Retina (tissue), 1 donor: Measurements from ENCODE around the gene HACD3.
"Not testable (repeated sequence)": the region's sequence is repeated elsewhere in the genome, so short reads cannot be mapped to it uniquely, and the experiment has no call there.

Experiments used
- DNase-seq: peaks from one replicate; pipeline ENCODE4 v3.0.0-alpha.2; 2016

HACD3 gene

DNA sequence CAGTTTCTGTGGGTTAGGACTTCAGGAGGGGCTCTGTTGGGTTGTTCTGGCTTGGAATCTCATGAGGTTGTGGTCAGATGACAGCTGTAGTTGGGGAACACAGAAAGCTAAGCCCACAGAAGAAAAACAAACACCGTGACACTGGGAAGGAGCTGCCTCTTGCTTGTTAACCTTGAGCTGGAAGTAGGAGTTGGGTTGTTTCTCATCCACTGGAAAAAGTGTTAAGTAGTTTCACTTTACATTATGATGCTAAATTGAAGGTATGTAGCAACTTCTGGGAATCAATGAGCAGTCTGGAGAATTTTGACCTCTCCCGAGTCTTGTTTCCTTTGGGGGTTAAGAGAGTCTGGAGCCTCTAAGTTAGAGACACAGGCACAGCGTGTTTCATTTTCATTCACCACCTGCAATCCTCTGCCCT is 20.4 kb downstream of the HACD3 start:
- DNase-seq: no peak

DNA sequence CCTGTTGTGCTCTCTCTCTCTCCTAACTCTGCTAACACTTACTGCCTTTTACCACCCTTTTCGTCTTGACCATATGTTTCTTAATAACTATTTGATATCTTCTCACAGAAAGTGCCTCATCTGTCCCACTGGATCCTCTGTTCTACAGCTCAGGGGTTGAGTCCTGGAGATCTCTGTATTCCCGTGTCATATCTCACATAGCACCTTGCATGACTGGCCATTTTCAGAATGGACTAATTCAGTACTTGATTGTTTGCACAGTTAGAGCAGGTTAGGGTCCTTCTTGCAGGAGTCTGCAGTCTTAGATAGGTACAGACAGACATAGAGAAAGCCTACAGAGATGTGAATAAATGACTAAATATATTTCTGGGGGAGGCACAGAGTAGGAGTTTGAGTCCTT is 20.9 kb downstream of the HACD3 start:
- DNase-seq: no peak

DNA sequence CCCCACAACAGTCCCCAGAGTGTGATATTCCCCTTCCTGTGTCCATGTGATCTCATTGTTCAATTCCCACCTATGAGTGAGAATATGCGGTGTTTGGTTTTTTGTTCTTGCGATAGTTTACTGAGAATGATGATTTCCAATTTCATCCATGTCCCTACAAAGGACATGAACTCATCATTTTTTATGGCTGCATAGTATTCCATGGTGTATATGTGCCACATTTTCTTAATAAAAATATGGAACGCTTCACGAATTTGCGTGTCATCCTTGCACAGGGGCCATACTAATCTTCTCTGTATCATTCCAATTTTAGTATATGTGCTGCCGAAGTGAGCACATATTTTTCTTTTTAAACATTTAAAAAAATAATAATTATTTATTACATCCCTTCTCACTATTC is 22.6 kb downstream of the HACD3 start:
- not testable (repeated sequence) for DNase-seq

- DNase-seq: no peak
These were observed 23.4 kb downstream of the HACD3 start for GRCh38 chr15:65553691-65554090.

DNA sequence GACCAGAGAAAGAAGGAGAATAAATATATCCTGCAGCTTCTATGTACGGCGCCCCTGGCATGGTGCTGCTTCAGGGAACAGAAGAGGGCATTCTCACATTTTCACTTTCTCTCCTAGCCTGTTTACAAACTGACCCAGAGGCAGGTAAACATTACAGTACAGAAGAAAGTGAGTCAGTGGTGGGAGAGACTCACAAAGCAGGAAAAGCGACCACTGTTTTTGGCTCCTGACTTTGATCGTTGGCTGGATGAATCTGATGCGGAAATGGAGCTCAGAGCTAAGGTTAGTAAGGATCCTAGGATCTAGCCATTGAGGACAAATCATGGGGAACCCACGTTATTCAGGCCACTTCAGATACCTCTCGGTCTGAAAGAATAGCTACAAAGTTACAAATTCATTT is 26.4 kb downstream of the HACD3 start:
- DNase-seq: no peak

- DNase-seq: no peak
These were observed 28.1 kb downstream of the HACD3 start for GRCh38 chr15:65558336-65558735.

- DNase-seq: no peak
These were observed 28.9 kb downstream of the HACD3 start for GRCh38 chr15:65558997-65559760.

GRCh38 chr15:65559941-65560340 is 29.7 kb downstream of the HACD3 start:
- no peak for DNase-seq

GRCh38 chr15:65561934-65562333 is 31.7 kb downstream of the HACD3 start:
- DNase-seq: no peak

GRCh38 chr15:65569728-65570127 is 39.5 kb downstream of the HACD3 start:
- no peak for DNase-seq

DNA sequence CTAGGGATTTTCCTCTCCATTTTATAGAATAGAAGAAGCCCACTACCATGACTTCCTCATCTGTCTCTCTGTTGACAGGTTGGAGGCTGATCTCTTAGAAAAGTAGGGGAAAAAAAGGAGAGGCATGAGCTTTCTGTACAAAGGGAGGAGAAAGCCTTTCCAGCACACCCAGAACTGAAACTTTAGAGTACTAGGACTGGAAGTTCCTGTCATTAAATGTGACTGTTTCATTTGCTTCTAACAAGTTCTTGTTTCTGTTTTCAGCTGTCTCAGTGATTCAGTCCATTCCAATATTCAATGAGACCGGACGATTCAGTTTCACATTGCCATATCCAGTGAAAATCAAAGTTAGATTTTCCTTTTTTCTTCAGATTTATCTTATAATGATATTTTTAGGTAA is 41.7 kb downstream of the HACD3 start:
- DNase-seq: no peak

- no peak for DNase-seq
These were observed 46.4 kb downstream of the HACD3 start for GRCh38 chr15:65576664-65577063.

- no peak for DNase-seq
These were observed 47.1 kb downstream of the HACD3 start for GRCh38 chr15:65577129-65577996.

GRCh38 chr15:65578904-65579728 is 48.9 kb downstream of the HACD3 start:
- peak; percentile 3 for DNase-seq

DNA sequence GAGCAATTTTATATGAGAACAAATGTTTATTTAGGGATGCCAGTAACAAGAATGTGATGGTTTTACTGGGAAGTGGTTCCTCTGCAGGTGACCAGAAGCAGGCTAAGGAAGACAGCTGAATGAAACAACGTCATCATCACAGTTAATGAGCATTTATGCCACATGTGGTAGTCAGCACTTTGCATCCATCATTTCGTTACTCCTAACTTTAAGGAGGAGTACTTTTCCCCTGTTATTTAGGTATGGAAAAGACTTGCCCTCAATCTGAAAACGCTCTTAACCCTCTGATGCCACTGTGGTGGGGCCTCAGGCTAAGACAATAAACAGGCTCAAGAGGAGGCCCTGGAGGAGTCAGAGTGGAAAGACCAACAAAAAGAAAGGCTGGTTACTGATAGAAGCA is 49.5 kb downstream of the HACD3 start:
- DNase-seq: no peak

- no peak for DNase-seq
These were observed 50.0 kb downstream of the HACD3 start for GRCh38 chr15:65580287-65580686.

GRCh38 chr15:65583701-65584100 is 53.4 kb downstream of the HACD3 start:
- DNase-seq: peak; percentile 7

DNA sequence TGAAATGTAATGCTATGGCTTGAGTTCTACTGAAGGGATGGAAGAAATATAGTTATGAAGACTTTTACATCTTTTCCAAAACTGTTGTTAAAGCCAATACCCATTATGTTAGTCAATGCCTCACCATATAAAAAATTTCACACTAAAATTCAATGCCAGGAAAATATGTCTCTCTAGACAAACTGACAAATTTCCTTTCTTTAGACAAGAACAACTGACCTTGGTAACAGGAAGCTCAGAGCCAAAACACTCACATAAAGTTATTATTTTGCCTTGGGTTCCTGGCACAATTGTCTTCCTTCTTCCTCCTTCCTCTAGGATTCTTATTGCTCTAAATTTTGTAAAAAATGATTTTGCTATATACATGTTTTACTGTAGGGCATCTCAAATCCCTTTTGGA is 54.0 kb downstream of the HACD3 start:
- DNase-seq: no peak

- DNase-seq: no peak
These were observed 56.8 kb downstream of the HACD3 start for GRCh38 chr15:65587094-65587493.

DNA sequence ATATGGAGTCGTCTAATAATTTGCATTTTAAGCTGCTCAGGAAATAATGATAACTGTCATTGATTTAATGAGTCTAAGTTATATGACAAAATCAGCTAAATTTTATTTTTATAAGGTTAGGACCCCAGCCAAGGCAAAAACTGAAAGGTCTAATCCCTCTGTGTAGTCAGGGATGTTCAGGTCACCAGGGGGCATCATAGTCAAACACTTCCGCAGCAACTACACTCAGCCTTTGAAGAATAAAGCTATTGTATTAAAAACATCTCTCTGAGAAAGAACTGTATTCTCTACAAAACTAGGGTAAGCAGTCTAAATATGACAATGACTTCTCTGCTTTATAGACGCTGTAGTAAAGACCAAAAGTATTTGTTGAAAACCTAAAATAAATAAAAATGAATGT is 65.7 kb downstream of the HACD3 start:
- no peak for DNase-seq

DNA sequence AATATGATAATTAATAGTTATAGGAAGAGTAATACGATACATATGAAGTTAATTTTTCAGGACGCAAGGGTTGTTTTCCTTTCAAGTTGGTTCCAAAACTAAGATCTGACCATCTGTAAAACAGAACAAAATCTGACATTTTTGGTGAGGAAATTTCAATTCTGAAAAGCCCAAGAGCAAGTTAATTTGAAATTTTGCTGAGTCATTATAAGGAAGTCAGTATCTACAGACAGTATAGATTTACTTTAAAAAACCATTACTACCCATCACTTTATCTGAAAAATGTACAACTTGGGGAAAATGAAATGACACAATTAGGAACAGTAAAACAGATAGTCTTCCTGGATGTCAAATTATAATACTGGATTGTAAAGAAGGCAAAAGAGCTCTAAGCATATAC is 68.2 kb downstream of the HACD3 start:
- no peak for DNase-seq

GRCh38 chr15:65599677-65600076 is 69.4 kb downstream of the HACD3 start:
- DNase-seq: no peak

DNA sequence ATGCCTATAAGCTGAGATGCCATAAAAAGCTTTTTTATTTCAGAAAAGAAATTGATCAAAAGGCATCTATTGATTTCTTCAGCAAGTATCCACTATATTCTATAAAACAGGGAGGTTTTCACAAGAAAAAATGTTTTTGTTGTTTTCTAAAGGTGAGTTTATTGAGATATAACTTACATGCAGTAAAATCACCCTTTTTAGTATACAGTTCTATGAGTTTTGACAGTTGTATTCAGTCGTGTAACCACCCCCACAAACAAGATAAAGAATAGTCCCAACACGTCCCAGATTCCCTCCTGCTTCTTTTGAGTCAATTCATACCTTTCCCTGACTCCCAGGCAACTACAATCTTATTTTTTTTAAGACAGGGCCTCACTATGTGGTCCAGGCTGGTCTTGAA is 72.9 kb downstream of the HACD3 start:
- DNase-seq: no peak
